ENCODE measurements around the gene CSNK1G2. TPM values are rescaled to one million over a fixed set of nuclear protein-coding genes. Genes with fewer than 3 reads are reported as not detected.

Gene CSNK1G2
- total and polyA plus RNA-seq, 2 donors (not counting 1 experiment from before 2014, with no cell fraction given): 154 to 288 TPM

GRCh38 chr19:1980809-1981181 is 39.8 kb downstream of the CSNK1G2 start:
- Mint-ChIP-seq H3K27me3 (no peaks in the 10 kb centered on the region), H3K4me3 (no peak overlapping the region), H3K9me3 (ENCODE audit: insufficient read depth) (no peaks in the 10 kb centered on the region), H3K4me1 (no peaks in the 10 kb centered on the region), H3K27ac (no peak overlapping the region)
- WGBS (ENCODE audit: insufficient coverage): 97% methylated on average over 31 of the region's 31 CpGs
- Histone ChIP-seq H3K9ac (ENCODE audit: low read length) (no peak overlapping the region), H4K20me1 (ENCODE audit: control insufficient read depth, insufficient read depth, low read length, poor library complexity, severe bottlenecking) (peaks cover 37% of the 10 kb centered on the region), H3K27ac (ENCODE audit: low read length in 2 of 2) (no peak overlapping the region), H3K9me3 (ENCODE audit: control extremely low read depth in 1 of 3, control insufficient read depth in 2 of 3, insufficient read depth in 1 of 3, low read length in 2 of 3) (no peaks in the 10 kb centered on the region), H3K36me3 (replicated peaks in 1 of 2; ENCODE audit: control extremely low read depth in 1 of 2, control insufficient read depth in 1 of 2, extremely low read depth in 1 of 2, insufficient read depth in 2 of 2, low read length in 1 of 2) (peaks cover 1 to 61% of the 10 kb centered on the region in 2 experiments), H3K79me2 (ENCODE audit: control insufficient read depth, insufficient read depth, low read length) (peaks cover 24% of the 10 kb centered on the region), H3K4me2 (replicated peaks; ENCODE audit: low read depth, low read length, poor library complexity, severe bottlenecking) (no peak overlapping the region), H3K4me1 (ENCODE audit: control insufficient read depth in 2 of 2, insufficient read depth in 2 of 2, low read length in 2 of 2) (no peaks in the 10 kb centered on the region), H3K4me3 (ENCODE audit: control extremely low read depth in 1 of 5, extremely low read depth in 1 of 5, insufficient read depth in 1 of 5, low read depth in 2 of 5, low read length in 4 of 5) (no peak overlapping the region), H3K27me3 (replicated peaks in 1 of 4; ENCODE audit: control extremely low read depth in 1 of 4, control insufficient read depth in 3 of 4, insufficient read depth in 4 of 4, low read length in 3 of 4) (no peaks in the 10 kb centered on the region), H2AFZ (ENCODE audit: insufficient read depth, low read depth, low read length, poor library complexity, severe bottlenecking) (no peak overlapping the region)
- CTCF ChIA-PET: interaction anchor here (1.2 kb wide), 1 partner anchor 116 kb away, joined by 3 read pairs; no protein-coding TSS in a partner anchor
- POLR2A ChIA-PET: interaction anchor here (0.5 kb wide), 1 partner anchor 43 kb away, joined by 3 read pairs; no protein-coding TSS in a partner anchor
- TF ChIP-seq EZH2 (IDR thresholded peaks at IDR 0.05; ENCODE audit: borderline replicate concordance, insufficient read depth, low read depth, low read length, poor library complexity, severe bottlenecking): no peak
- TF ChIP-seq CTCF (IDR thresholded peaks at IDR 0.05): no peak
- intact Hi-C loops (cut with micrococcal nuclease): no loop called here
- ATAC-seq (ENCODE audit: low read depth) (no peak), DNase-seq (no peak)

GRCh38 chr19:1981253-1981652 is 40.3 kb downstream of the CSNK1G2 start:
- ChIA-PET POLR2A (no interaction called here), CTCF (interaction anchor here (1.2 kb wide), 2 partner anchors 25 to 116 kb away, joined by 3 read pairs; no protein-coding TSS in a partner anchor)
- H3K9ac ChIP-seq (ENCODE audit: low read length): no peak overlapping the region
- no peak overlapping the region for H3K4me3 Mint-ChIP-seq
- no peak for ATAC-seq (ENCODE audit: low read depth)
- no peaks in the 10 kb centered on the region for H3K9me3 Mint-ChIP-seq (ENCODE audit: insufficient read depth)
- no peak overlapping the region for H3K27ac ChIP-seq (ENCODE audit: low read length in 2 of 2)
- intact Hi-C loops (cut with micrococcal nuclease): no loop called here
- peak overlapping the region; percentile 53 for H3K27ac Mint-ChIP-seq
- WGBS (ENCODE audit: insufficient coverage): 87% methylated on average over 12 of the region's 20 CpGs
- H3K36me3 ChIP-seq (replicated peaks in 1 of 2; ENCODE audit: control extremely low read depth in 1 of 2, control insufficient read depth in 1 of 2, extremely low read depth in 1 of 2, insufficient read depth in 2 of 2, low read length in 1 of 2): peaks cover 1 to 60% of the 10 kb centered on the region in 2 experiments
- no peaks in the 10 kb centered on the region for H3K27me3 ChIP-seq (replicated peaks in 1 of 4; ENCODE audit: control extremely low read depth in 1 of 4, control insufficient read depth in 3 of 4, insufficient read depth in 4 of 4, low read length in 3 of 4)
- no peak for TF ChIP-seq EZH2 (IDR thresholded peaks at IDR 0.05; ENCODE audit: borderline replicate concordance, insufficient read depth, low read depth, low read length, poor library complexity, severe bottlenecking)
- TF ChIP-seq CTCF (IDR thresholded peaks at IDR 0.05): no peak
- peaks cover 20% of the 10 kb centered on the region for H3K79me2 ChIP-seq (ENCODE audit: control insufficient read depth, insufficient read depth, low read length)
- no peak overlapping the region for H3K4me3 ChIP-seq (ENCODE audit: control extremely low read depth in 1 of 5, extremely low read depth in 1 of 5, insufficient read depth in 1 of 5, low read depth in 2 of 5, low read length in 4 of 5)
- H4K20me1 ChIP-seq (ENCODE audit: control insufficient read depth, insufficient read depth, low read length, poor library complexity, severe bottlenecking): peaks cover 37% of the 10 kb centered on the region
- H3K4me1 ChIP-seq (ENCODE audit: control insufficient read depth in 2 of 2, insufficient read depth in 2 of 2, low read length in 2 of 2): no peaks in the 10 kb centered on the region
- H3K4me1 Mint-ChIP-seq: no peaks in the 10 kb centered on the region
- no peaks in the 10 kb centered on the region for H3K27me3 Mint-ChIP-seq
- H2AFZ ChIP-seq (ENCODE audit: insufficient read depth, low read depth, low read length, poor library complexity, severe bottlenecking): no peak overlapping the region
- no peaks in the 10 kb centered on the region for H3K9me3 ChIP-seq (ENCODE audit: control extremely low read depth in 1 of 3, control insufficient read depth in 2 of 3, insufficient read depth in 1 of 3, low read length in 2 of 3)
- DNase-seq: no peak
- no peak overlapping the region for H3K4me2 ChIP-seq (replicated peaks; ENCODE audit: low read depth, low read length, poor library complexity, severe bottlenecking)
